ENCODE results near the gene ARHGEF6. TPM values are rescaled to one million over a fixed set of nuclear protein-coding genes. Genes with fewer than 3 reads are reported as not detected.

ARHGEF6 gene
- total RNA-seq, 4 donors from 2014 or later: 0.61 to 10.5 (median 2.9) TPM

- no peak for DNase-seq
- Histone ChIP-seq H3K27me3 (no peaks in the 10 kb centered on the region), H3K36me3 (no peaks in the 10 kb centered on the region), H3K27ac (no peak overlapping the region), H3K9me3 (no peaks in the 10 kb centered on the region), H3K4me1 (no peaks in the 10 kb centered on the region), H3K4me3 (no peak overlapping the region)
- intact Hi-C loops (cut with DNase I): no loop called here
- no peak for TF ChIP-seq POLR2A (IDR thresholded peaks at IDR 0.05)
- no peak for TF ChIP-seq CTCF (IDR thresholded peaks at IDR 0.05)
Observed at GRCh38 chrX:136783159-136783558, 2.4 kb upstream of the ARHGEF6 start.

- Histone ChIP-seq H3K4me1 (no peaks in the 10 kb centered on the region), H3K4me3 (peak overlapping the region in 3 of 4 donors; percentile 27 to 44 (median 29)), H3K9me3 (no peaks in the 10 kb centered on the region), H3K36me3 (no peaks in the 10 kb centered on the region), H3K27me3 (no peaks in the 10 kb centered on the region), H3K27ac (peak overlapping the region in 2 of 4 donors; percentile 25 to 65)
- WGBS, 2 donors: 43 to 52% methylated on average over 6 to 9 of the region's 9 CpGs
- intact Hi-C loops (cut with DNase I): no loop called here
- TF ChIP-seq CTCF (IDR thresholded peaks at IDR 0.05) (no peak), POLR2A (IDR thresholded peaks at IDR 0.05) (no peak)
- no peak for DNase-seq
Observed at GRCh38 chrX:136781180-136781797, 557 bp upstream of the ARHGEF6 start.

GRCh38 chrX:136780241-136780640, 491 bp downstream of the ARHGEF6 start:
- H3K27ac ChIP-seq: peak overlapping the region in 3 of 4 donors; percentile 16 to 65 (median 46)
- intact Hi-C loops (cut with DNase I): no loop called here
- WGBS, 2 donors: 30 to 61% methylated on average over 2 of the region's 2 CpGs

GRCh38 chrX:136779346-136779781, 1.4 kb downstream of the ARHGEF6 start:
- peak overlapping the region in 3 of 4 donors; percentile 41 to 65 (median 46) for H3K27ac ChIP-seq
- H3K4me1 ChIP-seq: no peaks in the 10 kb centered on the region
- H3K9me3 ChIP-seq: no peaks in the 10 kb centered on the region
- intact Hi-C loops (cut with DNase I): no loop called here
- TF ChIP-seq POLR2A (IDR thresholded peaks at IDR 0.05) (peak in 1 of 4 donors; percentile 27), CTCF (IDR thresholded peaks at IDR 0.05) (no peak)
- H3K4me3 ChIP-seq: peak overlapping the region in 2 of 4 donors; percentile 29 to 44
- no peaks in the 10 kb centered on the region for H3K36me3 ChIP-seq
- 57 to 59% methylated on average over 4 of the region's 4 CpGs for WGBS, 2 donors
- no peak for DNase-seq
- no peaks in the 10 kb centered on the region for H3K27me3 ChIP-seq

More at GRCh38 chrX:136780241-136780640, 491 bp downstream of the ARHGEF6 start:
- Histone ChIP-seq H3K36me3 (no peaks in the 10 kb centered on the region), H3K4me1 (no peaks in the 10 kb centered on the region), H3K9me3 (no peaks in the 10 kb centered on the region), H3K27me3 (no peaks in the 10 kb centered on the region), H3K4me3 (peak overlapping the region in 3 of 4 donors; percentile 27 to 44 (median 29))
- DNase-seq: no peak
- TF ChIP-seq CTCF (IDR thresholded peaks at IDR 0.05) (no peak), POLR2A (IDR thresholded peaks at IDR 0.05) (no peak)

GRCh38 chrX:136778916-136779315, 1.8 kb downstream of the ARHGEF6 start:
- DNase-seq: no peak
- TF ChIP-seq POLR2A (IDR thresholded peaks at IDR 0.05) (no peak), CTCF (IDR thresholded peaks at IDR 0.05) (no peak)
- H3K9me3 ChIP-seq: no peaks in the 10 kb centered on the region
- H3K4me1 ChIP-seq: no peaks in the 10 kb centered on the region
- H3K36me3 ChIP-seq: no peaks in the 10 kb centered on the region
- H3K27ac ChIP-seq: peak overlapping the region in 3 of 4 donors; percentile 41 to 65 (median 46)
- H3K4me3 ChIP-seq: peak overlapping the region in 1 of 4 donors; percentile 44
- intact Hi-C loops (cut with DNase I): no loop called here
- no peaks in the 10 kb centered on the region for H3K27me3 ChIP-seq
